HCT116 (cell line): ENCODE results near the gene DELE1.

Experiments used
- CTCF ChIP-seq, 3 experiments: fragments of 200-600 bp in 1 of 3; sonication (generic) in 1 of 3; IDR thresholded peaks in 2 of 3; conservative IDR thresholded peaks in 1 of 3; 2 replicates each; pipeline ENCODE4 v1.5.1; 2012 to 2017; ENCODE audit warnings: low read depth in 2 of 3, low read length in 2 of 3, antibody characterized with exemption in 1 of 3, borderline replicate concordance in 1 of 3, control low read depth in 1 of 3, mild to moderate bottlenecking in 1 of 3, mixed read lengths in 1 of 3, mixed run types in 1 of 3, moderate library complexity in 1 of 3; ENCODE audit not compliant: insufficient read depth in 1 of 3
- EZH2 ChIP-seq: fragments of 200-600 bp; sonication (generic); IDR thresholded peaks from 2 replicates; pipeline ENCODE4 v1.6.1; 2017; ENCODE audit warnings: antibody characterized with exemption, mixed run types
- MAX ChIP-seq: IDR thresholded peaks from 2 replicates; pipeline ENCODE4 v1.6.1; 2012
- POLR2A ChIP-seq: IDR thresholded peaks from 2 replicates; pipeline ENCODE4 v1.7.0; 2011; ENCODE audit warnings: borderline replicate concordance; ENCODE audit not compliant: insufficient read depth, insufficient read length; ENCODE audit errors: extremely low read depth
- RAD21 ChIP-seq: IDR thresholded peaks from 2 replicates; pipeline ENCODE4 v1.6.1; 2012; ENCODE audit warnings: low read depth, mild to moderate bottlenecking
- SIN3A ChIP-seq: IDR thresholded peaks from 2 replicates; pipeline ENCODE4 v1.6.1; 2012; ENCODE audit warnings: low read depth

- TF ChIP-seq SIN3A (no peak), RAD21 (no peak), MAX (no peak), EZH2 (no peak), POLR2A (no peak), CTCF (IDR thresholded peaks at IDR 0.05 in 2 of 3, conservative IDR thresholded peaks at IDR 0.05 in 1 of 3; ENCODE audit: borderline replicate concordance in 1 of 3, insufficient read depth in 1 of 3, low read depth in 2 of 3, low read length in 2 of 3) (no peak)
These were observed 33.8 kb downstream of the DELE1 start for GRCh38 chr5:141957367-141957996.
